ENCODE data around the gene MSRB3. TPM values are rescaled to one million over a fixed set of nuclear protein-coding genes. Genes with fewer than 3 reads are reported as not detected.

The MSRB3 gene
- total and polyA plus RNA-seq, 10 of the 15 experiments (the other 5 are each of a cell fraction or from before 2014, with no cell fraction given): 0.07 to 2.7 (median 1.3) TPM

GRCh38 chr12:65324056-65324455, 45.6 kb downstream of the MSRB3 start:
- Histone ChIP-seq H3K4me3 (no peak overlapping the region), H3K27ac (ENCODE audit: control insufficient read depth, insufficient read depth) (no peak overlapping the region), H3K9me3 (replicated peaks; ENCODE audit: control insufficient read depth, insufficient read depth, low read length) (no peaks in the 10 kb centered on the region), H3K36me3 (ENCODE audit: control insufficient read depth in 2 of 2, insufficient read depth in 2 of 2, low read length in 1 of 2) (no peaks in the 10 kb centered on the region), H3K4me1 (ENCODE audit: control insufficient read depth, insufficient read depth, low read length) (no peaks in the 10 kb centered on the region), H3K4me2 (ENCODE audit: control insufficient read depth, insufficient read depth) (no peak overlapping the region), H3K79me2 (ENCODE audit: control insufficient read depth, insufficient read depth, low read length) (no peaks in the 10 kb centered on the region), H3K27me3 (replicated peaks in 1 of 2; ENCODE audit: control insufficient read depth in 2 of 2, insufficient read depth in 2 of 2, low read length in 1 of 2) (0 out of 4 replicates have a peak, but pooled peaks cover 0 to 1% of the 10 kb centered on the region in 2 experiments), H3K9ac (ENCODE audit: control insufficient read depth, insufficient read depth, low read length) (no peak overlapping the region), H2AFZ (ENCODE audit: control insufficient read depth, low read depth, low read length) (no peak overlapping the region), H4K20me1 (ENCODE audit: control insufficient read depth, insufficient read depth) (no peaks in the 10 kb centered on the region)
- in situ Hi-C loops (cut with MboI): no loop called here
- 10% methylated on average over 2 of the region's 2 CpGs for WGBS (ENCODE audit: insufficient coverage, insufficient replicate concordance, low lambda C conversion rate, missing lambda C conversion rate)
- no peak for TF ChIP-seq EP300 (IDR thresholded peaks at IDR 0.05; ENCODE audit: borderline replicate concordance in 1 of 2, control insufficient read depth in 1 of 2, low read depth in 2 of 2, low read length in 2 of 2)
- TF ChIP-seq TARDBP (IDR thresholded peaks at IDR 0.05; ENCODE audit: borderline replicate concordance): no peak
- no peak for TF ChIP-seq FOXK2 (IDR thresholded peaks at IDR 0.05)
- no peak for TF ChIP-seq RB1 (IDR thresholded peaks at IDR 0.05; ENCODE audit: borderline replicate concordance)
- no peak for TF ChIP-seq CREM (IDR thresholded peaks at IDR 0.05; ENCODE audit: low read depth)
- ChIA-PET POLR2A (no interaction called here), CTCF (no interaction called here), SMC1A (ENCODE audit: uncharacterized antibody, unreplicated experiment) (no interaction called here), RAD21 (ENCODE audit: unreplicated experiment) (no interaction called here)
- ATAC-seq (no peak), FAIRE-seq (no peak), DNase-seq (ENCODE audit: low read depth, low spot score) (no peak)
- no TSS peak for BruUV-seq (replicated peaks)
- intact Hi-C loops (cut with micrococcal nuclease; ENCODE audit: unreplicated experiment): no loop called here

- ChIA-PET CTCF (no interaction called here), RAD21 (ENCODE audit: unreplicated experiment) (no interaction called here), SMC1A (ENCODE audit: uncharacterized antibody, unreplicated experiment) (no interaction called here), POLR2A (no interaction called here)
- Histone ChIP-seq H3K79me2 (ENCODE audit: control insufficient read depth, insufficient read depth, low read length) (no peaks in the 10 kb centered on the region), H4K20me1 (ENCODE audit: control insufficient read depth, insufficient read depth) (no peaks in the 10 kb centered on the region), H3K27me3 (replicated peaks in 1 of 2; ENCODE audit: control insufficient read depth in 2 of 2, insufficient read depth in 2 of 2, low read length in 1 of 2) (0 out of 4 replicates have a peak, but pooled peaks cover 0 to 1% of the 10 kb centered on the region in 2 experiments), H3K36me3 (ENCODE audit: control insufficient read depth in 2 of 2, insufficient read depth in 2 of 2, low read length in 1 of 2) (no peaks in the 10 kb centered on the region), H2AFZ (ENCODE audit: control insufficient read depth, low read depth, low read length) (no peak overlapping the region), H3K27ac (ENCODE audit: control insufficient read depth, insufficient read depth) (no peak overlapping the region), H3K4me1 (ENCODE audit: control insufficient read depth, insufficient read depth, low read length) (no peaks in the 10 kb centered on the region), H3K4me3 (no peak overlapping the region), H3K4me2 (ENCODE audit: control insufficient read depth, insufficient read depth) (no peak overlapping the region), H3K9me3 (replicated peaks; ENCODE audit: control insufficient read depth, insufficient read depth, low read length) (no peaks in the 10 kb centered on the region), H3K9ac (ENCODE audit: control insufficient read depth, insufficient read depth, low read length) (no peak overlapping the region)
- intact Hi-C loops (cut with micrococcal nuclease; ENCODE audit: unreplicated experiment): no loop called here
- FAIRE-seq (no peak), DNase-seq (ENCODE audit: low read depth, low spot score) (no peak), ATAC-seq (no peak)
- BruUV-seq (replicated peaks): no TSS peak
- WGBS (ENCODE audit: insufficient coverage, insufficient replicate concordance, low lambda C conversion rate, missing lambda C conversion rate): 13% methylated on average over 3 of the region's 3 CpGs
- in situ Hi-C loops (cut with MboI): no loop called here
- TF ChIP-seq RCOR1 (conservative IDR thresholded peaks at IDR 0.05; ENCODE audit: low read depth, low read length) (no peak), SMAD1 (IDR thresholded peaks at IDR 0.05; ENCODE audit: low read depth, partially characterized antibody) (no peak), GABPA (IDR thresholded peaks at IDR 0.05; ENCODE audit: low read depth) (no peak), MEF2B (IDR thresholded peaks at IDR 0.05; ENCODE audit: partially characterized antibody, poor library complexity, severe bottlenecking) (no peak), MEF2A (IDR thresholded peaks at IDR 0.05; ENCODE audit: insufficient read depth, low read depth, low read length) (no peak), CUX1 (IDR thresholded peaks at IDR 0.05; ENCODE audit: insufficient replicate concordance, low read depth, low read length) (no peak), BMI1 (IDR thresholded peaks at IDR 0.05; ENCODE audit: borderline replicate concordance) (no peak)
These were observed 46.1 kb downstream of the MSRB3 start for GRCh38 chr12:65324551-65324950.

Data from GM12878 (cell line).